Measurements from ENCODE around the gene CCDC186.

GRCh38 chr10:114094795-114095194 is 79.2 kb downstream of the CCDC186 start:
- TF ChIP-seq CTCF (IDR thresholded peaks at IDR 0.05) (no peak), POLR2AphosphoS5 (IDR thresholded peaks at IDR 0.05) (no peak), EP300 (IDR thresholded peaks at IDR 0.05) (no peak), POLR2A (IDR thresholded peaks at IDR 0.05) (no peak)

All from upper lobe of left lung (tissue), 4 donors.